HUES48 (cell line): ENCODE measurements around the gene ITGAD.

Experiments
- H3K27ac ChIP-seq: one replicate; pipeline ENCODE4 v1.7.0; 2013; ENCODE audit warnings: low read depth, low read length, inconsistent platforms
- H3K27me3 ChIP-seq: 2 replicates; pipeline ENCODE4 v1.6.1; 2013; ENCODE audit warnings: mild to moderate bottlenecking, low read length; ENCODE audit not compliant: control insufficient read depth, insufficient read depth
- H3K36me3 ChIP-seq: 2 replicates; pipeline ENCODE4 v1.6.1; 2013; ENCODE audit warnings: low read length; ENCODE audit not compliant: control insufficient read depth, insufficient read depth
- H3K4me1 ChIP-seq: 2 replicates; pipeline ENCODE4 v1.6.1; 2013; ENCODE audit warnings: mild to moderate bottlenecking, low read length; ENCODE audit not compliant: control insufficient read depth, insufficient read depth
- H3K4me3 ChIP-seq: 2 replicates; pipeline ENCODE4 v1.5.1; 2013; ENCODE audit warnings: mild to moderate bottlenecking, low read depth, low read length
- H3K9ac ChIP-seq: 2 replicates; pipeline ENCODE4 v1.6.1; 2013; ENCODE audit warnings: mild to moderate bottlenecking, low read depth, low read length, moderate library complexity
- H3K9me3 ChIP-seq: 2 replicates; pipeline ENCODE4 v1.6.1; 2013; ENCODE audit warnings: low read length; ENCODE audit not compliant: control insufficient read depth, insufficient read depth

ITGAD gene

DNA sequence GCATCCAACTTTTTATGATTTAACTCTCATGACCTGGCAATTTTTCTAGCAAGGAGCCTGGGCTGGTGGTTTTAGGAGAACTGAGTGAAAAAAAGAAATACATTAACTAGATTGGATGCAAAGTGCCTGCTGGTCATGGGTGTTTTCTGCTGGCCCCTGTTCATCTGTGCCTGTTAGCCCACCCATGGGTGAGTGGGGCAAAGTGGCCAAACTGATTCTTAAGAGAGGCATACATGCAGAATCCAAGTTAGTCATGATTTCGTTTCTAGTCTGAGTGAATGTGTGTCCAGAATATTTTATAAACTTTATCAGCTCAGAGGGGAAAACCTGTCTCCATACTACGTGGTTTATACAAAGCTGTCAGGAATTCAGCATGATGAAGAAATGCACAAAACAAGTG is 4.6 kb upstream of the ITGAD start:
- Histone ChIP-seq H3K4me1 (peaks cover 5% of the 10 kb centered on the region; the same call in 1 of the 2 replicates), H3K9ac (no peak overlapping the region)

DNA sequence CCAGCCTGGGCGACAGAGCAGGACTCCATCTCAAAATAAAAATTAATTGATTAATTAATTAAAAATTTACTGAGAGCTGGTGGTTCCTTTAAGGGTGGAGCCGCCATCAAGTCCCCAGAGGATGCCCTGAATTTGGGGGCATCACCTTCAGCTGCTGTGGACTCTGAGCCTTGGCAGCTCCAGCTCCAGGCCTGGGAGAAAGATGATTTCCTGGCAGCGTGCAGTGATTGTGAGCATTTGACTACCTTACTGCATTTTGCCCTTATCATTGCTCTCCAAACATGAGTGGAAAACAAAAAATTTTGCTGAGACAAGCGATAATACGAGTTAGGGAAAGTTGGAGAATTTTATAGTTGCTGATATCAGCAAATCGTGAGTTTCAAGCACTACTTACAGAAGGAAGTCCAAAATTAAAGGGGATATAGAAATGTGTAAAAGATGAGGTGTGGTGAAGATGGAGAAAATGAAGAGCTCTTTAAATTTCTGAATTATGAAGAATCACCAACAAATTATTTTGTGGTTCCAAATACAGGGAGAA is 2.6 kb upstream of the ITGAD start:
- no peaks in the 10 kb centered on the region for H3K9me3 ChIP-seq
- no peaks in the 10 kb centered on the region for H3K36me3 ChIP-seq
- peaks cover 5% of the 10 kb centered on the region; the same call in 1 of the 2 replicates for H3K4me1 ChIP-seq
- no peak overlapping the region for H3K4me3 ChIP-seq
- H3K9ac ChIP-seq = no peak overlapping the region
- no peak overlapping the region for H3K27ac ChIP-seq
- no peaks in the 10 kb centered on the region for H3K27me3 ChIP-seq

More for the DNA sequence above, 4.6 kb upstream of the ITGAD start:
- Histone ChIP-seq H3K9me3 (no peaks in the 10 kb centered on the region), H3K27ac (no peak overlapping the region), H3K27me3 (no peaks in the 10 kb centered on the region), H3K36me3 (no peaks in the 10 kb centered on the region), H3K4me3 (no peak overlapping the region)

- no peak overlapping the region for H3K4me3 ChIP-seq
- H3K9me3 ChIP-seq = no peaks in the 10 kb centered on the region
- no peaks in the 10 kb centered on the region for H3K36me3 ChIP-seq
- H3K9ac ChIP-seq = no peak overlapping the region
- H3K27ac ChIP-seq = no peak overlapping the region
- H3K4me1 ChIP-seq = no peaks in the 10 kb centered on the region
- H3K27me3 ChIP-seq = no peaks in the 10 kb centered on the region
These were observed 2.5 kb downstream of the ITGAD start for GRCh38 chr16:31395647-31396046.

GRCh38 chr16:31397096-31397660 is 4.0 kb downstream of the ITGAD start:
- Histone ChIP-seq H3K36me3 (no peaks in the 10 kb centered on the region), H3K4me1 (no peaks in the 10 kb centered on the region), H3K4me3 (no peak overlapping the region), H3K27ac (no peak overlapping the region), H3K27me3 (no peaks in the 10 kb centered on the region), H3K9ac (no peak overlapping the region), H3K9me3 (no peaks in the 10 kb centered on the region)

GRCh38 chr16:31397701-31398100 is 4.6 kb downstream of the ITGAD start:
- Histone ChIP-seq H3K4me3 (no peak overlapping the region), H3K27me3 (no peaks in the 10 kb centered on the region), H3K9ac (no peak overlapping the region), H3K36me3 (no peaks in the 10 kb centered on the region), H3K4me1 (no peaks in the 10 kb centered on the region), H3K9me3 (no peaks in the 10 kb centered on the region), H3K27ac (no peak overlapping the region)

DNA sequence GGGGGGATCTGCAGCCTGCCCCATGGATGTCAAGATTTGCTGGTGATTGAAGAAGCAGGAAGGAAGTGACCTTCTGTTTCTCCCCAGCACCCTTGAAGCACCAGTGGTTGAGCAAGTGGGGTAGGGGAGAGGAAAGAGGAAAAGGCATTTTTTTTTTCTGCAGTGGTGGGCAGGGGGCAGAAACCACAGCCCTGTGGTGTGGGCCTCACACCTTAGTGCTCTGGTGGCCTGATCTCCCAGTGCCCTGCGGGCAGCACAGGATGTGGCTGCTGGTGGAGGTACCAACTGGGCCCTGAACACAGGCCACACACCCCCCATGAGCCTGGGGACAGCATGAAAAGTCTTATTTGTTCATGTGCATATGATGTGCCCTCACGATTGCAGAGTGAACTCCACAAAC is 7.1 kb downstream of the ITGAD start:
- Histone ChIP-seq H3K36me3 (no peaks in the 10 kb centered on the region), H3K27ac (no peak overlapping the region), H3K4me3 (no peak overlapping the region), H3K27me3 (no peaks in the 10 kb centered on the region), H3K4me1 (no peaks in the 10 kb centered on the region), H3K9me3 (no peaks in the 10 kb centered on the region), H3K9ac (no peak overlapping the region)

- Histone ChIP-seq H3K27me3 (no peaks in the 10 kb centered on the region), H3K9ac (no peak overlapping the region), H3K9me3 (no peaks in the 10 kb centered on the region), H3K27ac (no peak overlapping the region), H3K4me3 (no peak overlapping the region), H3K4me1 (no peaks in the 10 kb centered on the region), H3K36me3 (no peaks in the 10 kb centered on the region)
These were observed 8.3 kb downstream of the ITGAD start for GRCh38 chr16:31401436-31401835.

- H3K9ac ChIP-seq = no peak overlapping the region
- H3K27ac ChIP-seq = no peak overlapping the region
- H3K27me3 ChIP-seq = no peaks in the 10 kb centered on the region
- H3K4me3 ChIP-seq = no peak overlapping the region
- H3K4me1 ChIP-seq = no peaks in the 10 kb centered on the region
- no peaks in the 10 kb centered on the region for H3K36me3 ChIP-seq
- no peaks in the 10 kb centered on the region for H3K9me3 ChIP-seq
These were observed 9.6 kb downstream of the ITGAD start for GRCh38 chr16:31402687-31403086.

GRCh38 chr16:31403590-31404352 is 10.6 kb downstream of the ITGAD start:
- Histone ChIP-seq H3K27ac (no peak overlapping the region), H3K4me1 (no peaks in the 10 kb centered on the region), H3K27me3 (no peaks in the 10 kb centered on the region), H3K9ac (no peak overlapping the region), H3K4me3 (no peak overlapping the region), H3K9me3 (no peaks in the 10 kb centered on the region), H3K36me3 (no peaks in the 10 kb centered on the region)

DNA sequence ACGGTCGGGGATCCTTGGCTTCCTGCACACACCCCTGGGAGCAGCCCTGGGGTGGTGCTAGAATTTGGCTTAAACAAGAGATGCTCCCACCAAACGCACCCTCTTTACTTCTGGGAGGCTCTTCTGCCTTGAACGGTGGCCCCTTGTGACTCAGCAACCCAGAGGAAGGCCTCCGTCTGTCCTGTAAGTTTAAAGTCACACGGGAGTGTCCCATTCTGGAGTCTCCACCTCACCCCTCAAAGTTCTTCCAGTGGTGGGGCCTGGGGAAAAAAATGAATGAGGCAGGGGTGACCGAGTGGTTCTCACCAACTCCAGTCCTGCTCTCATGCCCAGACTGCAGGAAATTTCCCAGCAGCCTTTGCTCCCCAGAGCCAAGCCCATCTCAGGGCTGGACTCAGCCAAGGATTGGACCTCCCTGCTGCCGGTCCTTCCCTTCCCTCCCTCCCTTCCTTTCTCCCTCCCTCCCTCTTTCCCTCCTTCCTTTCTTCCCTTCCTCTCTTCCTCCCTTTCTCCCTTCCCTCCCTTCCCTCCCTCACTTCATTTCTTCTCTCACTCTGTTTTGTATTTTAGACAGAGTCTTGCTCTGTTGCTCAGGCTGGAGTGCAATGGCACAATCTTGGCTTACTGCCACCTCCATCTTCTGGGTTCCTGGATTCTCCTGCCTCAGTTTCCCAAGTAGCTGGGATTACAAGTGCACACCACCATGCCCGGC is 11.4 kb downstream of the ITGAD start:
- H3K9me3 ChIP-seq = no peaks in the 10 kb centered on the region
- no peaks in the 10 kb centered on the region for H3K36me3 ChIP-seq
- no peak overlapping the region for H3K27ac ChIP-seq
- no peak overlapping the region for H3K4me3 ChIP-seq
- H3K4me1 ChIP-seq = no peaks in the 10 kb centered on the region
- H3K27me3 ChIP-seq = no peaks in the 10 kb centered on the region
- no peak overlapping the region for H3K9ac ChIP-seq

- H3K27me3 ChIP-seq = no peaks in the 10 kb centered on the region
- no peaks in the 10 kb centered on the region for H3K9me3 ChIP-seq
- H3K4me1 ChIP-seq = no peaks in the 10 kb centered on the region
These were observed 14.3 kb downstream of the ITGAD start for GRCh38 chr16:31407406-31407805.

More at GRCh38 chr16:31407406-31407805, 14.3 kb downstream of the ITGAD start:
- no peak overlapping the region for H3K9ac ChIP-seq
- H3K4me3 ChIP-seq = no peak overlapping the region
- no peak overlapping the region for H3K27ac ChIP-seq
- no peaks in the 10 kb centered on the region for H3K36me3 ChIP-seq
